Sigmoid colon (tissue), 4 donors: ENCODE measurements around the gene PPP1R13L.

Experiments used
- CTCF ChIP-seq, 4 experiments: fragments of 450-650 bp in 3 of 4; fragments of 200-600 bp in 1 of 4; IDR thresholded peaks; one replicate each; pipeline ENCODE4 v1.5.1; 2016 to 2019; ENCODE audit warnings: antibody characterized with exemption in 4 of 4, mild to moderate bottlenecking in 3 of 4, moderate library complexity in 2 of 4
- EP300 ChIP-seq, 4 donors: sonication (generic); formaldehyde crosslinking; IDR thresholded peaks; one replicate each; pipeline ENCODE4 v1.6.1; 2017; ENCODE audit warnings: antibody characterized with exemption in 4 of 4
- POLR2A ChIP-seq, 2 donors: fragments of 450-650 bp; IDR thresholded peaks; one replicate each; pipeline ENCODE4 v1.6.1; 2016; ENCODE audit warnings: antibody characterized with exemption in 2 of 2, mild to moderate bottlenecking in 2 of 2, moderate library complexity in 2 of 2
- POLR2AphosphoS5 ChIP-seq, 4 donors: sonication (generic); formaldehyde crosslinking; IDR thresholded peaks; one replicate each; pipeline ENCODE4 v1.6.1; 2017; ENCODE audit warnings: antibody characterized with exemption in 4 of 4

GRCh38 chr19:45413497-45413896 lies 8.6 kb upstream of the PPP1R13L start:
- TF ChIP-seq CTCF (IDR thresholded peaks at IDR 0.05) (no peak), POLR2A (IDR thresholded peaks at IDR 0.05) (no peak), POLR2AphosphoS5 (IDR thresholded peaks at IDR 0.05) (no peak), EP300 (IDR thresholded peaks at IDR 0.05) (no peak)
